Choroid plexus epithelial cell (primary cell): ENCODE results near the gene HDAC7.

Experiments used
- DNase-seq: peaks from one replicate; pipeline ENCODE4 v3.0.0-alpha.2; 2010; ENCODE audit warnings: low read depth
- H3K4me3 ChIP-seq: 2 replicates; pipeline ENCODE4 v1.5.1; 2011; ENCODE audit warnings: low read depth, mild to moderate bottlenecking, control low read depth, low read length, moderate library complexity
- TF ChIP-seq, protein P1 (sequence below): conservative IDR thresholded peaks from 2 replicates; pipeline ENCODE4 v1.5.1; 2011; ENCODE audit warnings: low read depth, mild to moderate bottlenecking, control low read depth, inconsistent platforms, low read length, moderate library complexity

The HDAC7 gene

DNA sequence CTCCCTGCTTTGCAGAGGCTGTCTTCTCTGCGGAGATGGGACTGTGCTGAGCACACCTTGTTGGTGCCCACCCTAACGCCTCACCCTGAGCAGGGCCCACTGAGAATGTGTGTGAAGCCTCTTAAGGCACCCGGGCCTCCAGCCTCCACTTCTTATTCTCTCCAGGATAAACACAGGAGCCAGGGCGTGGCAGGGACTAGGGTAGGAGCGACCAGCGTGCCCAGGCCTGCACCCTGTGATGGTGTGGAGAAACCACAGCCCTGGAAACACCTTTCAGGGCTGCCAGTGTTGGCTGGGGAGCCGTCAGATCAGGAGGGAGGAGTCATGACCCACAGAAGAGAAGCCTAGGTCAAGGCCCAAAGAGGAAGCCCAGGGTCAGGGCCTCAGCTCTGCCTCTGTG, 43.8 kb upstream of the HDAC7 start:
- DNase-seq, result no peak
- H3K4me3 ChIP-seq, result no peak overlapping the region
- TF ChIP-seq, protein P1, sequence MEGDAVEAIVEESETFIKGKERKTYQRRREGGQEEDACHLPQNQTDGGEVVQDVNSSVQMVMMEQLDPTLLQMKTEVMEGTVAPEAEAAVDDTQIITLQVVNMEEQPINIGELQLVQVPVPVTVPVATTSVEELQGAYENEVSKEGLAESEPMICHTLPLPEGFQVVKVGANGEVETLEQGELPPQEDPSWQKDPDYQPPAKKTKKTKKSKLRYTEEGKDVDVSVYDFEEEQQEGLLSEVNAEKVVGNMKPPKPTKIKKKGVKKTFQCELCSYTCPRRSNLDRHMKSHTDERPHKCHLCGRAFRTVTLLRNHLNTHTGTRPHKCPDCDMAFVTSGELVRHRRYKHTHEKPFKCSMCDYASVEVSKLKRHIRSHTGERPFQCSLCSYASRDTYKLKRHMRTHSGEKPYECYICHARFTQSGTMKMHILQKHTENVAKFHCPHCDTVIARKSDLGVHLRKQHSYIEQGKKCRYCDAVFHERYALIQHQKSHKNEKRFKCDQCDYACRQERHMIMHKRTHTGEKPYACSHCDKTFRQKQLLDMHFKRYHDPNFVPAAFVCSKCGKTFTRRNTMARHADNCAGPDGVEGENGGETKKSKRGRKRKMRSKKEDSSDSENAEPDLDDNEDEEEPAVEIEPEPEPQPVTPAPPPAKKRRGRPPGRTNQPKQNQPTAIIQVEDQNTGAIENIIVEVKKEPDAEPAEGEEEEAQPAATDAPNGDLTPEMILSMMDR, result no peak

DNA sequence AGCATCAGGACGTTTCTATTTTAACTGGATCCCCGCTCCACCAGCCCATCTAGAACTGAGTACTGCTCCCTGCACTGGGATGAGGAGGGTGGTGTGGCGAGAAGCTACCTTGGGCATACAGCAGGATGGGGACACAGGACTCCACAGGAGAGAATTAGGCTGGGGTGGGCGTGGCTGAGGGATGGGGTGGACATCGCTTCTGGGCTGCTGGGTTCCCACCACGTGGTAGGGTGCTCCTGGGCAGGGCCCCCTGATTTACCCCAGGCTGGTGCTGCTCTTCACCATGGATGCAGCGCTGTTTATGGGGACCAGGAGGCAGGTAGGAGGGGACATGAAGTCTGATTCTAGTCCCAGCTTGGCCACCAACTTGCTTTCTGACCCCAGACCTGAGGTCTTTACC, 43.2 kb upstream of the HDAC7 start:
- TF ChIP-seq, protein P1, result no peak
- no peak for DNase-seq
- H3K4me3 ChIP-seq, result no peak overlapping the region

DNA sequence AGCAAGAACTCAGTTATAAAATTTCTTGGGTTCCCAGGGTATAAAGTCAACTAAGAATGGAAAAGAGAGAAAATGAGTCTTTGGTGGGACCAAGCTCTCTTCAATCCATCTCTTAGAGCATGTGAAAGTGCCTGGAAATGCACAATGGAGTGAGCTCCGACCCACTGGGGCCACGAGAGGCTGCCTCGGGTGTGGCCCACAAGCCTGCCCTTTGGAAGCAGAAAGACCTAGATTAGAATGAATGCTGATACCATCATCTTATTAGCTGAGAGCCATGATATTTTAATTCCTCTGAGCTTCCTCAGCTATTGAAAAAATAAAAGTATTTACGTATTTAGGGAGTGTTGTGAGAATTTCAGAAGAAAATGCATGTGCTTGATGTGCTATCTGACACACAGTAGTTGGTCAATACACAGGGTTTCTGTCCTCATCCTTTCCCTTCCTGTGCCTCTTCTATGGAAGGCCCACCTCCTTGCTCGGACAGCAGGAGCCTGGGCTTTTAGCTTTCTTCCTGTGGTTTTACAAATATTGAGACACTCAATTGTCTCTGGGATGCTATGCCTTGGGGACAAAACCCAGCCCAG, 42.6 kb upstream of the HDAC7 start:
- H3K4me3 ChIP-seq, result no peak overlapping the region
- no peak for DNase-seq
- TF ChIP-seq, protein P1, result no peak

DNA sequence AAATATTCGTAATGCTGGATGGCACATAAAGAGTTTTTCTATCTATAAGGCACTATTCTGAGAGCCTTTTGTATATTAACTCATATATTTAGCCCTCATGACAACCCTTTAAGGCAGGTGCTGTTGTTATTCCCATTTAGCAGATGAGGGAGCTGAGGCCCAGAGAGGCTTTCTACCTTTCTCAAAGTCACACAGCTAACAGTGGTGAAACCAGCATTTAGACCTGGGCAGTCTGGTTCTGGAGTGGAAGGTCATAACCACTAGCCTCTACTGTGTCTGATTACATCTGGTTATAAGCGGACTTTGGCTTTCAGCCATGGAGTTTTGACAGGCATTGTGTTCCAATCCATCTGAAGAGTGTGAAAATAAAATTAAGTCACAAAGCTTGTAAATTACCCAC, 41.2 kb upstream of the HDAC7 start:
- TF ChIP-seq, protein P1, result no peak
- H3K4me3 ChIP-seq, result no peak overlapping the region
- no peak for DNase-seq

DNA sequence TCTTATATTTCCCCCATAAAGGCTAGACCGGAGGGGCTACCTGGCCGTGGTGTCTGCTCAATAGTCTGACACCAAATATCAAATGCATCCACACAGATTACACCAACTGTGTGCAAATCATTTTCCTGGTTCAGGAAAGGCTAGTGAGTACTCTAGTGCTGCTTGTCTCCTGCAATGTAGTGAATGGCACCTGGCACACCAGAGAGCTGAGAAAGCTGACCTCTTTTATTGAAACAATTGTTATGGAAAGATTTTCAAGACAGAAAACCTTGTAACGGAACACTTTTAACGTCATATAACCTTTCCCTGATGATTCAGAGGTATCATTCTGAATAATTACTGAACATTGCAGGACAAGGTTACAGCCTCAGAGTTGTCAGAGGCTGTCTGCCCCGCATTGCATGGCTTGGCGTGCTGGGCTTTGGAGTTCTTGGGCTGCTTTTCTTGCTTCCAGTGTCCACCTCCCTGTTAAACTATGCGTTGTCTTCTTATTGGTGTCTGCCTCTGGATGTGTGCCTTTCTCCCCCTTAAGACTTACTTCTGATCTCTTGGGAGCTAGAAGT, 40.7 kb upstream of the HDAC7 start:
- H3K4me3 ChIP-seq, result no peak overlapping the region
- TF ChIP-seq, protein P1, result no peak
- no peak for DNase-seq

DNA sequence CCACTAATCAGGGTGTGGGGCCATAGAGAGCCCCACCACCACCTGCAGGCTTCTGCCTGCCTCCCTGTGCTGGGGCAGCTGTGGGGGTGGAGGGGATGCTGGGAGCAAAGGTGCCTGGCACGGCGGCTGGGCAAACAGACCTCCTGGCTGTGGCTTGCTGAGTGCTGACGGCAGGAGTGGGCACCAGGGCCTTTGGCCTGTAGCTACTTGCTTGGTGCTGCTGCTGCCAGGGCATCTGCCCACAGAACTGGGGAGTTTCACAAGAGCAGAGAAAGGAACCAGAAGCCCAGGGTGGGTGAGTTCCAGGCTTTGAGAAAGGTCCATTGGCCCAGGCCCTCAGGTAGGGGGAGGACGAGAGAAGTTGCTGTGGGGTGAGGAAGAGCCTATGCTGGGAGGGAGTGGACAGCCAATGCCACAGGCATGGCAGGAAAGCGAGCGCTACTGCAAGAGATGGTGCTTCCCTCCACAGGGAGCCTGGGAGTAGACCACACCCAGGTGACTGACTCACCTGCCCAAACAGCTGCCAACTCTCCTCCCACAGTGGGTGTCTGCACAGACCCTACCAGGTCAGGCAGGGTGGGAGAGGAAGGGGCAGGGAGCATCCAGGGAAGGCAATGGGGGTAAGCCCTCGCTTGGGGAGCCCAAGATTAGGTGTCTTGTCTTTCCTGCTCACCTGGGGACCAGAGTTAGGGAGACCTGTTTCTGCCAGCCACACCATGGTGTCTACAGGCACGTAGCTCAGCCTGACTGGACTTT, 39.0 kb upstream of the HDAC7 start:
- TF ChIP-seq, protein P1, result no peak
- H3K4me3 ChIP-seq, result no peak overlapping the region
- DNase-seq, result no peak
